Activated CD8-positive, alpha-beta memory T cell treated with anti-CD3 and anti-CD28 coated beads, Interleukin-2, amount 50 U/mL, for 4 hours (primary cell): ENCODE data around the gene GCSAM.

Experiments
- DNase-seq: peaks from one replicate; pipeline ENCODE4 v3.0.0-alpha.2; 2020

Gene GCSAM

GRCh38 chr3:112128843-112129727 lies 4.0 kb downstream of the GCSAM start:
- DNase-seq, result peak; percentile 41

GRCh38 chr3:112127522-112128494 lies 5.2 kb downstream of the GCSAM start:
- no peak for DNase-seq

GRCh38 chr3:112126511-112126911 lies 6.5 kb downstream of the GCSAM start:
- no peak for DNase-seq

GRCh38 chr3:112124907-112125607 lies 8.0 kb downstream of the GCSAM start:
- DNase-seq, result no peak

- DNase-seq, result no peak
These were observed 9.5 kb downstream of the GCSAM start for GRCh38 chr3:112123548-112123947.

- DNase-seq, result no peak
These were observed 10.2 kb downstream of the GCSAM start for GRCh38 chr3:112122870-112123269.

GRCh38 chr3:112121577-112122547 lies 11.2 kb downstream of the GCSAM start:
- no peak for DNase-seq

- DNase-seq, result no peak
These were observed 12.8 kb downstream of the GCSAM start for GRCh38 chr3:112119962-112120836.

- DNase-seq, result no peak
These were observed 15.0 kb downstream of the GCSAM start for GRCh38 chr3:112117841-112118571.

- DNase-seq, result no peak
These were observed 15.6 kb downstream of the GCSAM start for GRCh38 chr3:112117415-112117814.

DNA sequence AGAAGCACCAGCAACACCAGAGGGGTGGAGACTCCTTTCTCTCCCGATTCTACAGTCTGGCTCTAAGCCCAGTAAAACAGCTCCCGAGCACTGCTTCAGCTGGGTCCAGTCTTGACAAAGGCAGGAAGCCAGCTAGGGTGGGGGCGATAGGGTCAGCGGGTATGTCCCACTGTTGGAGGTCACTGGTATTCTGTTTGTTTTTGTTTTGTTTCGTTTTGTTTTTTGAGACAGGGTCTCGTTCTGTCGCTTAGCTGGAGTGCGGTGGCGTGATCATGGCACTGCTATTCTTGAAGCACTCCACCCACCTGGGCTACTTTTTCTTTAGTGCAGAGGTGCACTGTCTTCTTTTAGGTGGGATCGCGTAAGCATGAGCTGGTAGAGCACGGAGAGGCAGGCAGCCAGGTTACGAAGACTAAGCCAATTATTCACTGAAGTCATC lies 16.3 kb downstream of the GCSAM start:
- no peak for DNase-seq

GRCh38 chr3:112115806-112116383 lies 17.2 kb downstream of the GCSAM start:
- no peak for DNase-seq

GRCh38 chr3:112115161-112115739 lies 17.8 kb downstream of the GCSAM start:
- DNase-seq, result no peak

DNA sequence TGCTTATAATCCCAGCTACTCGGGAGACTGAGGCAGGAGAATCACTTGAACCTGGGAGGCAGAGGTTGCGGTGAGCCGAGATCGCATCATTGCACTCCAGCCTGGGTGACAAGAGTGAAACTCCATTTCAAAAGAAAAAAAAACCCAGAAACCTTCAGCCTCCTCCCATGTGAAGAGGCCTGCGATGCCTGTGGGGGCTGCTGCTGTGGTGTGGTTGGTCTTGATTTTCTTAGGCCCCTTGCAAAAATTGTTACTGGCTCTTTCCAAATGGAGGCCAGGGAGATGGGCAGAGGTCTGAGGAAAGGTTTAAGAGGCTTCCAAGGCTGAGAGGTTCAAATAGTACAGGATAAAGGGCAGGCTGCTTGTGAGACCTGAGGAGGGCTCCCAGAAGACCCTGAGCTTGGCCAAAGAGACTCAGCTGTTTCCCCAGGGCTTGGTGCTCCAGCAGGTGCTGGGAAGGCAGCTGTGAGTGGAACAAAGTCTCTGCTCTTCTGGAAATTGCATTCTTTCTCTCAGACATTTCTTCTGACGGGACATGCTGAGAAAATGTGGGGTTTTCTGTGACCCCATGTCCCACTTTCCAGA lies 18.4 kb downstream of the GCSAM start:
- no peak for DNase-seq

DNA sequence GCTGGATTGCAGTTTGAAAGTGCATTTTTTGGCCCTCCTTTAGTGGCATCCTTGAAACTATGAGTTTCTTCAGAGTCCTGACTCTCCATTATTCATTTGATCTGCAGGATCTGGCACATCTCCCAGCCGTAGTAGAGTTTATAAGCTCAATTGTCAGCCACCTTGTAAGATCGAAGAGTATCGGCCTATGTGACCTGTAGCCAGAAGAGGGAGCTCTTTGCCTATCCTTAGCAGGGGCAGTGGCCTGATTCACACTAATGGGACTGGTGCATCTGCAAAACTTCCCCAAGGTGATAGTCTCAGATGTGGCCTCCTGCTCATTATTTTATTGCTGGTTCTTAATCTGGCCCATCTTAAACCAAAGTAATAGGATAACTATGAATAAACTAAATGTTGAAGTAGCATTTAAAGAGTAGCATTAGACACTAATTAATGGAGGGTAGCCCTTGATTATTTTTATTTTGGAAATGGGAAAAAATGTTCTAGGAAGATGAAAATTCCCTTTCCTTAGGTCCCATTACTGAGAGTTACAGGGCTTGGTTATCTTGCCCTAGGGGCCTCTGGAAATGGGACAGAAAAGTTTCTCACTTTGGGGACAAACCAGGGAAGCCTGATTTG lies 21.2 kb downstream of the GCSAM start:
- peak; percentile 58 for DNase-seq

DNA sequence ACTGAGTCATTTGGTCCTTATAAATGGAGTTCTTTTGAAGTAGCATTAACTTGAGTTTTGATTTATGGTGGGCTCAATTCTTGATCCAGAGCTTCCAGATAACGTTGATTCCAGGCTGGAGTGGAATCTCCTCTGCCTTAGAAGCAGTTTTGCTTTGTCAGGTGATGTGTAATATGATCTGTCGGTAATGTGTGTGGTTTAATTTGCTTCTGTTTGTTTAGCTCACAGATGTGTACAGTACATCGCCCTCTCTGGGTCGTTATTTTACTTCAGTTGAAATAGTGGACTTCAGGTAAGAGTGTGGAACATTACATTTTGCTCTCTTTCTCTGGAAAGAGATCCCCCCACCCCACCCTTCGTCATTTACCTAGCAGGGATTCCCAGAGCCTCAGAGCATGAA lies 23.7 kb downstream of the GCSAM start:
- no peak for DNase-seq

DNA sequence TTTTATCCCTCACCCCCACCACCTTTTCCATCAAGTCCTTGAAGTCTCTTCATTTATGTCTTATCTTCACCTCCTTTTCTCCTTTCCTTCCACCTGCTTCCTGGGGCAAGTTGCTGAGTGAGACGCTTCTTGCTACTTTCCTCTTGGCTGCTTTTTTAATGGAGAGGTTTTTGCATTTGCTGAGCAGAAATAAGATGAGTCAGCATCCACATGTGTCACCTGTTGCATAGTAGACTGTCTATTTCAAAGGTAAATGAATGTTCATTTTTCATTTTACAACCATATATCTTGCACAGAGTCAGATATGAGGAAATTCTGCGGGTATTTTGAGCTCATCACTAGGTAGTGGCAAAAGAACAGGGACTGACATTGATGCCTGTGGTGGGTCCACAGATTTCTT lies 28.3 kb downstream of the GCSAM start:
- DNase-seq, result no peak

GRCh38 chr3:112101916-112102315 lies 31.1 kb downstream of the GCSAM start:
- DNase-seq, result no peak
